Thyroid gland (tissue), 4 donors: ENCODE data around the gene EYS.
"Not testable (repeated sequence)": the region's sequence is repeated elsewhere in the genome, so short reads cannot be mapped to it uniquely, and the experiment has no call there.

Source experiments
- CTCF ChIP-seq, 6 experiments: fragments of 200-600 bp in 3 of 6; fragments of 450-650 bp in 3 of 6; sonication (generic) in 3 of 6; IDR thresholded peaks; one replicate each; pipeline ENCODE4 v1.5.1; 2016 to 2019; ENCODE audit warnings: antibody characterized with exemption in 6 of 6, mild to moderate bottlenecking in 2 of 6, inconsistent platforms in 1 of 6, moderate library complexity in 1 of 6
- POLR2A ChIP-seq, 2 donors: fragments of 450-650 bp; IDR thresholded peaks; one replicate each; pipeline ENCODE4 v1.6.1; 2017; ENCODE audit warnings: antibody characterized with exemption in 2 of 2, mild to moderate bottlenecking in 2 of 2, moderate library complexity in 1 of 2

GRCh38 chr6:63953336-63954021 lies 1753.5 kb downstream of the EYS start:
- not testable (repeated sequence) for TF ChIP-seq CTCF, POLR2A (IDR thresholded peaks at IDR 0.05)
